Activated CD4-positive, alpha-beta T cell treated with anti-CD3 and anti-CD28 coated beads, Interleukin-2, amount 50 U/mL, for 16 hours (primary cell): ENCODE results near the gene OCA2.

ENCODE experiments used
- DNase-seq: peaks from one replicate; pipeline ENCODE4 v3.0.0-alpha.2; 2020

Gene OCA2

GRCh38 chr15:27835233-27835939 is 263.7 kb downstream of the OCA2 start:
- DNase-seq, result no peak

- DNase-seq, result no peak
These were observed 264.4 kb downstream of the OCA2 start for GRCh38 chr15:27834684-27835083.

GRCh38 chr15:27833974-27834373 is 265.1 kb downstream of the OCA2 start:
- no peak for DNase-seq

GRCh38 chr15:27833178-27833577 is 265.9 kb downstream of the OCA2 start:
- no peak for DNase-seq

- DNase-seq, result no peak
These were observed 266.9 kb downstream of the OCA2 start for GRCh38 chr15:27832237-27832596.

GRCh38 chr15:27831384-27832236 is 267.5 kb downstream of the OCA2 start:
- no peak for DNase-seq

GRCh38 chr15:27828746-27829145 is 270.4 kb downstream of the OCA2 start:
- DNase-seq, result no peak

GRCh38 chr15:27826902-27827714 is 272.0 kb downstream of the OCA2 start:
- DNase-seq, result no peak

- DNase-seq, result no peak
These were observed 272.7 kb downstream of the OCA2 start for GRCh38 chr15:27826411-27826810.

GRCh38 chr15:27824841-27825422 is 274.2 kb downstream of the OCA2 start:
- no peak for DNase-seq

GRCh38 chr15:27821273-27821672 is 277.8 kb downstream of the OCA2 start:
- DNase-seq, result no peak

- no peak for DNase-seq
These were observed 278.4 kb downstream of the OCA2 start for GRCh38 chr15:27820722-27821121.

GRCh38 chr15:27820232-27820631 is 278.9 kb downstream of the OCA2 start:
- no peak for DNase-seq

- no peak for DNase-seq
These were observed 281.9 kb downstream of the OCA2 start for GRCh38 chr15:27817258-27817657.

GRCh38 chr15:27816790-27817189 is 282.3 kb downstream of the OCA2 start:
- no peak for DNase-seq

GRCh38 chr15:27815035-27815434 is 284.1 kb downstream of the OCA2 start:
- no peak for DNase-seq

- DNase-seq, result no peak
These were observed 286.0 kb downstream of the OCA2 start for GRCh38 chr15:27813139-27813538.

- DNase-seq, result no peak
These were observed 290.9 kb downstream of the OCA2 start for GRCh38 chr15:27808182-27808581.

GRCh38 chr15:27807335-27807734 is 291.8 kb downstream of the OCA2 start:
- DNase-seq, result no peak

- no peak for DNase-seq
These were observed 292.7 kb downstream of the OCA2 start for GRCh38 chr15:27806396-27806795.

GRCh38 chr15:27805261-27806220 is 293.6 kb downstream of the OCA2 start:
- no peak for DNase-seq
